H7 (cell line): ENCODE results near the gene ABLIM1. TPM values are rescaled to one million over a fixed set of nuclear protein-coding genes. Genes with fewer than 3 reads are reported as not detected.

ENCODE experiments used
- DNase-seq: peaks from one replicate; pipeline ENCODE4 v3.0.0; 2012
- H3K27me3 ChIP-seq: 2 replicates; pipeline ENCODE4 v1.6.0; 2011; ENCODE audit warnings: mild to moderate bottlenecking, low read length; ENCODE audit not compliant: control insufficient read depth, insufficient read depth
- H3K36me3 ChIP-seq: replicated peaks from 2 replicates; pipeline ENCODE4 v1.5.1; 2011; ENCODE audit warnings: low read length; ENCODE audit not compliant: control insufficient read depth, insufficient read depth
- H3K4me3 ChIP-seq: 2 replicates; pipeline ENCODE4 v1.5.1; 2011; ENCODE audit warnings: low read depth, mild to moderate bottlenecking, control low read depth, low read length, moderate library complexity; ENCODE audit not compliant: insufficient read depth
- total RNA-seq: library from RNA; depleted of rRNA; stranded (reverse); fragments of >200 nt; shearing (Covaris generic); gene quantifications from 2 replicates; pipeline ENCODE4 v1.2.3, GENCODE V29; 2014; rRNA removed

Gene ABLIM1
- total RNA-seq, 1 experiment from 2014 or later, result 29.5 TPM

GRCh38 chr10:114384181-114384580, 273.9 kb downstream of the ABLIM1 start:
- H3K4me3 ChIP-seq, result no peak overlapping the region
- no peak for DNase-seq
- H3K27me3 ChIP-seq, result no peaks in the 10 kb centered on the region
- no peaks in the 10 kb centered on the region for H3K36me3 ChIP-seq

Other genes starting within 250 kb of the ABLIM1 start
- gene FHIP2A, start 163.5 kb upstream of the ABLIM1 start, total RNA-seq, result 7.8 and 13.1 TPM in 2 replicates